VCaP (cell line): ENCODE results near the gene COA4.
"Not testable (repeated sequence)": the region's sequence is repeated elsewhere in the genome, so short reads cannot be mapped to it uniquely, and the experiment has no call there.

ENCODE experiments used
- H3K27ac ChIP-seq: fragments of 450-650 bp; 2 replicates; pipeline ENCODE4 v1.5.1; 2017
- TF ChIP-seq, protein P1 (sequence below): fragments of 450-650 bp; conservative IDR thresholded peaks from 2 replicates; pipeline ENCODE4 v1.5.1; 2017; ENCODE audit warnings: mild to moderate bottlenecking, moderate library complexity

Gene COA4

DNA sequence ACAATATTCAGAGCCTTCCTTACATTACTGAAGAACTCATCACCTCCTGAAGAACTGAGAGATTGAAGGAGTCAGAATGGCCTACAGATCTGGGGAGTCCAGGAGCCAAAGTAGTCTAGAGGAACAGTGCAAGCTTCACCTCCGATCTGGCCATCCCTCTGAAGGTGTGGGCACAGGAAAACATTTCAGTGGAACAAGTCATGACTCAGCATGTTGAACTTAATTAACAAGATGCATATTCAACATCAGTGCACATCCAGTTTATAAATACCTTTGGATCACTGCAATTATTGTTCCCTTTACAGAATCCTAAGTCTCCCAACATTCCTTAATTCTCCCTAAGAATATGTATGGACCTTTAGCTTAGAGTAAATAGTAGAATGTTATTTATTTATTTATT lies 25.7 kb upstream of the COA4 start:
- no peak overlapping the region for H3K27ac ChIP-seq
- TF ChIP-seq, protein P1, sequence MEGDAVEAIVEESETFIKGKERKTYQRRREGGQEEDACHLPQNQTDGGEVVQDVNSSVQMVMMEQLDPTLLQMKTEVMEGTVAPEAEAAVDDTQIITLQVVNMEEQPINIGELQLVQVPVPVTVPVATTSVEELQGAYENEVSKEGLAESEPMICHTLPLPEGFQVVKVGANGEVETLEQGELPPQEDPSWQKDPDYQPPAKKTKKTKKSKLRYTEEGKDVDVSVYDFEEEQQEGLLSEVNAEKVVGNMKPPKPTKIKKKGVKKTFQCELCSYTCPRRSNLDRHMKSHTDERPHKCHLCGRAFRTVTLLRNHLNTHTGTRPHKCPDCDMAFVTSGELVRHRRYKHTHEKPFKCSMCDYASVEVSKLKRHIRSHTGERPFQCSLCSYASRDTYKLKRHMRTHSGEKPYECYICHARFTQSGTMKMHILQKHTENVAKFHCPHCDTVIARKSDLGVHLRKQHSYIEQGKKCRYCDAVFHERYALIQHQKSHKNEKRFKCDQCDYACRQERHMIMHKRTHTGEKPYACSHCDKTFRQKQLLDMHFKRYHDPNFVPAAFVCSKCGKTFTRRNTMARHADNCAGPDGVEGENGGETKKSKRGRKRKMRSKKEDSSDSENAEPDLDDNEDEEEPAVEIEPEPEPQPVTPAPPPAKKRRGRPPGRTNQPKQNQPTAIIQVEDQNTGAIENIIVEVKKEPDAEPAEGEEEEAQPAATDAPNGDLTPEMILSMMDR: no peak

DNA sequence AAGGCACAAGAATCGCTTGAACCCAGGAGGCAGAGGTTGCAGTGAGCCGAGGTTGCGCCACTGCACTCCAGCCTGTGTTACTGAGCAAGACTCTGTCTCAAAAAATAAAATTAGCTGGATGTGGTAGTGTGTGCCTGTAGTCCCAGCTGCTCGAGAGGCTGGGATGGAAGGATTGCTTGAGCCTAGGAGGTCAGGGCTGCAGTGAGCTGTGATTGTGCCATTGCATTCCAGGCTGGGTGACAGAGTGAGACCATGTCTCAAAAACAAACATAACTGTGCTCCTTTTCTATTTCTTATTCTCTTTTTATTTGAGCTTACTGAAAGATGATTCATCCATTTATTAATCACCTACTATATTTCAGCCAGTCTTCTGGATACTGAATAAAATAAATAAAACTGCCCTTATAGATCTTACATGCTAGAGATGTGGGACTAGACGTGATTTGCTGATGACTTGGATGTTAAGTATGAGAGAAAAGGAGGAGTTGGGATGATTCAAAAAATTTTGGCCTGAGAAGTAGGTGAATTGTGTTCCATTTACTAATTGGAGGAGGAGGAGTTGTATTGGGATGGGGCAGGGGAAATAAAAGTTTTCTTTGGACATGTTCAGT lies 18.2 kb upstream of the COA4 start:
- TF ChIP-seq, protein P1: no peak
- no peak overlapping the region for H3K27ac ChIP-seq

DNA sequence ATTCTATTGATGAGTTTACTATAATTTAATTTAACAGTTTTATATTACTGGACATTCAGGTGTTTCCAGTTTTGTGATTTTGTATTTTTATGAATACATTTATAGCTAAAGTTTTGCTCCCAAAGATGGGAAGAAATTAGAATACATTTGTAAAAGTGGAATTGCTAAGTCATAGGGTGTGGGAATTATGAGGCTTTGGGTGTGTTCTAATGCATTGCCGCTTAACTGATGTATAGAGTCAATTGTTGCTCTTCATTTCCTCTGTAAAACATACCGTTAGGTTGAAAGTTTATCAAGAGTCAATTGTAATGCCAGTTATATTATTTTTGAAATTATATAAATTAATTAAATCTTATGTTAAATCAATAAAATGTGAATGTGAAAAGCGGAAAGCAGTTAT lies 16.4 kb upstream of the COA4 start:
- TF ChIP-seq, protein P1: no peak
- H3K27ac ChIP-seq: no peak overlapping the region

DNA sequence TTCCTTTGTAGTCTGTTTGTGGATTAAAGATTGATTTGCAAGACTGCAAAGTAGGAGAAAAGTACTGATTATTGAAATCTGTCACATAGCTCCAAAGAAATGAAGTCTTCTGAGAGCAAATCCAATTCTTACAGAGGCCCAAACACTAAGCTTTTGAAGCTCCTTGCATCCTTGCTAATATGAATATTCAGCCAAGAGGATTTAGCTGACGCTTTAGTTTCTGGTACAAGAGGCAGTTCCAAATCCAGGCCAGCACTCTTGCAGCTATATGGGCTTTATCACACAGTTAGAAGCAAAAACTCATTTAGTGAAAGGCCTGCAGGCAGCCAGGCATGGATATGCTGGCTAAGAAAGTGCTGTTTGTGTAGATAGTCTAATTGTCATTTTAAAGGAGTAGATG lies 12.9 kb upstream of the COA4 start:
- no peak overlapping the region for H3K27ac ChIP-seq
- TF ChIP-seq, protein P1: no peak

DNA sequence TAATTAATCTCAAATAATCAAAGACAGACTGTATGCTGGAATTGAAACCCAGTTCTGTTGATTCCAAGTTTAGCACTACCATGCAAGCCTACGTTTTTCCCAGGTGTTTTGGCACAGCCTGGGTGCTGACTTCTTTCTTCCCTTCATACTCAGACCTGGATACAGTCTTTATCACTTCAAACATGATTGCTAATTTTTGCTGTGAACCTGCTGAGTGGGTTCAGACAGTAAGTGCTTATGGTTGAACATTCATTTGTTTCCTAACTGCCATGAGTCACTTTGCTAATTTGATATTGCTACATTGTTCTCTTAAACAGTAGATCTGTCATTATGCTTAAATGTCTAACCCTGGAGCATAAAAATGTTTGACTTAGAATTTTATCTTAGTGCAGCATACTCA lies 12.4 kb upstream of the COA4 start:
- H3K27ac ChIP-seq: no peak overlapping the region

DNA sequence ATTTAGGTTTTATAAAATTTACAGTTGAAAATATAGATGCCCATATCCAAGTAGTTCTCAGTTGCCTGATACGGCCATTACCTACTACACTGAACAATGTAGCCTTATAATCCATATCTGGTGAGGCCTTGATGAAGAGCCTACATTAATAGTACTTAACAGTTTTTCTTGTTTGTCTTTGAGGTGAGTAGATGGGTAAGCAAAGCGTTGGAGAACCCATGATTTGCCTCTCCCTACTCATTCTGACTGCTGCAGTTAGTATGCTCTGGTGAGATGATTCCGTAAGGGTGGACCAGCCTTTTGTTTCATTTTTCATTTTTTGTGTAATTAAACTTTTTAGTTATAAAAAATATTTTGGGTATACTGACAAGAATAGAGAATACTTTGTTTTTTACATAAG lies 11.6 kb upstream of the COA4 start:
- TF ChIP-seq, protein P1: no peak
- no peak overlapping the region for H3K27ac ChIP-seq

More for the DNA sequence above, 12.4 kb upstream of the COA4 start:
- TF ChIP-seq, protein P1: no peak

DNA sequence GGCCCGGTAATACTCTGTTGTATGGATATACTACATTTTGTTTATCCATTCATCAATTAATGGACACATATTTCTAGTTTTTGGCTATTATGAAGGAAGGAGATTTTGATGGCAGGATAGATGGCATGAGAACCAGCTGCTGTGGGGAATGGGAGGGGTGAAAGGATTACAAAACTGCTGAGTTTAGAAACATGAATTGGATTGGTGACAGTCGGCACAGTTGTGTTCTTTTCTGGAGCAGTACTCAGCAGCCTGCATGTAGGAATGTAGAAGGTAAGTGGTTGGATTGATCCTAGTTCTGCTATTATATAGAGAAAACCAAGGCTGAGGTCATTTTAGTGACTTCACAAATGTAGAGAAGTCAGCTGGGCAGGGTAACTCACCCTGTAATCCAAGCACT lies 7.2 kb upstream of the COA4 start:
- H3K27ac ChIP-seq: no peak overlapping the region
- TF ChIP-seq, protein P1: no peak

DNA sequence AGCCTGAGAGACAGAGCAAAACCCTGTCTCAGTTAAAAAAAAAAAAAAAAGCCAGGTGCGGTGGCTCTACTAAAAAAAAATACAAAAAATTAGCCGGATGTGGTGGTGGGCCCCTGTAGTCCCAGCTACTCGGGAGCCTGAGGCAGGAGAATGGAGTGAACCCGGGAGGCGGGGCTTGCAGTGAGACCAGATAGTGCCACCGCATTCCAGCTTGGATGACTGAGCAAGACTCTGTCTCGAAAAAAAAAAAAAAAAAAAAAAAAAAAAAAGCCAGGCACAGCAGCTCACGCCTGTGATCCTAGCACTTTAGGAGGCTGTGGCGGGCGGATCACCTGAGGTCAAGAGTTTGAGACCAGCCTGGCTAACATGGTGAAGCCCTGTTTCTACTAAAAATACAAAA lies 3.8 kb upstream of the COA4 start:
- H3K27ac ChIP-seq: not testable (repeated sequence)
